K562 (cell line): Measurements from ENCODE around the gene CCDC88A.

Source experiments
- JUNB ChIP-seq: fragments of 450-650 bp; formaldehyde crosslinking; conservative IDR thresholded peaks from 2 replicates; pipeline ENCODE4 v1.4.0; 2020; ENCODE audit warnings: mild to moderate bottlenecking
- SP2 ChIP-seq: IDR thresholded peaks from 2 replicates; pipeline ENCODE4 v1.6.1; 2011; ENCODE audit warnings: mild to moderate bottlenecking, low read depth, low read length, moderate library complexity; ENCODE audit not compliant: poor library complexity, severe bottlenecking; ENCODE audit errors: extremely low read depth
- ZNF449 ChIP-seq: fragments of 250-450 bp; sonication (Bioruptor Pico); IDR thresholded peaks from 2 replicates; pipeline ENCODE4 v1.8.0; 2022; ENCODE audit warnings: moderate library complexity, mild to moderate bottlenecking, inconsistent platforms

GRCh38 chr2:55460562-55460961 is 40.9 kb upstream of the CCDC88A start:
- no peak for TF ChIP-seq SP2
- no peak for TF ChIP-seq JUNB (CRISPR knock-in tag)
- no peak for TF ChIP-seq ZNF449
